Gastroesophageal sphincter (tissue), 4 donors: Measurements from ENCODE around the gene PLEKHA7. TPM values are rescaled to one million over a fixed set of nuclear protein-coding genes. Genes with fewer than 3 reads are reported as not detected.

Source experiments
- ATAC-seq: fragments of 150-250 bp; one replicate; pipeline ENCODE4 v1.9.1; 2016; ENCODE audit warnings: mild to moderate bottlenecking, moderate library complexity
- H3K27ac ChIP-seq, 4 donors: fragments of 200-600 bp; sonication (generic) in 3 of 4; 1 replicate in 3 of 4; 2 replicates in 1 of 4; pipeline ENCODE4 v1.5.1; 2016 to 2019
- H3K27me3 ChIP-seq: fragments of 200-600 bp; sonication (generic); one replicate; pipeline ENCODE4 v1.5.1; 2019
- H3K36me3 ChIP-seq, 2 donors: fragments of 200-600 bp; sonication (generic); one replicate each; pipeline ENCODE4 v1.5.1; 2019; ENCODE audit warnings: control low read depth in 1 of 2
- H3K4me1 ChIP-seq, 3 donors: fragments of 200-600 bp; sonication (generic); 1 replicate in 2 of 3; 2 replicates in 1 of 3; pipeline ENCODE4 v1.5.1; 2016 to 2019; ENCODE audit warnings: control low read depth in 2 of 3
- H3K4me3 ChIP-seq, 2 donors: fragments of 200-600 bp; sonication (generic); one replicate each; pipeline ENCODE4 v1.5.1; 2019; ENCODE audit warnings: mild to moderate bottlenecking in 1 of 2, moderate library complexity in 1 of 2
- H3K9me3 ChIP-seq, 3 donors: fragments of 200-600 bp; sonication (generic); one replicate each; pipeline ENCODE4 v1.5.1; 2017 to 2019; ENCODE audit warnings: control low read depth in 2 of 3
- EP300 ChIP-seq: sonication (generic); formaldehyde crosslinking; IDR thresholded peaks from one replicate; pipeline ENCODE4 v1.6.1; 2017; ENCODE audit warnings: antibody characterized with exemption, mild to moderate bottlenecking
- POLR2A ChIP-seq, 2 donors: fragments of 450-650 bp; IDR thresholded peaks; one replicate each; pipeline ENCODE4 v1.6.1; 2017; ENCODE audit warnings: antibody characterized with exemption in 2 of 2, mild to moderate bottlenecking in 2 of 2, moderate library complexity in 1 of 2
- POLR2AphosphoS5 ChIP-seq: sonication (generic); formaldehyde crosslinking; IDR thresholded peaks from one replicate; pipeline ENCODE4 v1.6.1; 2017; ENCODE audit warnings: antibody characterized with exemption
- WGBS, 2 donors: methylation state at CpG; one replicate each; pipeline ENCODE4 v1.1.5; 2018; ENCODE audit warnings: low coverage in 1 of 2; 5-methylcytosine and 5-hydroxymethylcytosine counted together
- total RNA-seq, 4 donors: library from RNA; depleted of rRNA; stranded (reverse); fragments of >200 nt; gene quantifications; one replicate each; pipeline ENCODE4 v1.1.0, GENCODE V29; 2016
- TF ChIP-seq, protein P1 (sequence below), 4 experiments: fragments of 200-600 bp in 2 of 4; fragments of 450-650 bp in 2 of 4; sonication (generic) in 1 of 4; IDR thresholded peaks; one replicate each; pipeline ENCODE4 v1.5.1; 2017 to 2019; ENCODE audit warnings: antibody characterized with exemption in 4 of 4, mild to moderate bottlenecking in 2 of 4, moderate library complexity in 2 of 4

PLEKHA7 gene
- total RNA-seq, 4 donors from 2014 or later: 8.6 to 13.2 (median 12.2) TPM

DNA sequence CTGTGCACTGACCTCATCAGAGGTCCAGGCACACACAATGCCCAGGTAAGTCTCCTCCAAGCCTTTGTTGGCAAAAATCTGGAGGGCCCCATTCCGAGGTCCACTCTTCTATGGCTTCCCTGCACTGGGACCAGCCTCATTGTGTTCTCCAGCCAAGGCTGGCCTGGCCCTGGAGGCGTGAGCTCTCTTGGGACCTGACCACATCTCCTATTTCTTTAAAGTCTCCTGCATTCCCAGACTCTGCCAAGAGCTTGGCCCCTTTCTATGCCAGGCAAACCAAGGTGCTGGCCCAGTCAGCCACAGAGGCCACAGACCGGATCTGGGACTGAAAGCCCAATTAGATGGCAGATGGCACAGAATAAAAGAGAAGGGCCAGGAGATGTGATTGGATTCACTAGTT is 220.7 kb downstream of the PLEKHA7 start:
- TF ChIP-seq, protein P1, sequence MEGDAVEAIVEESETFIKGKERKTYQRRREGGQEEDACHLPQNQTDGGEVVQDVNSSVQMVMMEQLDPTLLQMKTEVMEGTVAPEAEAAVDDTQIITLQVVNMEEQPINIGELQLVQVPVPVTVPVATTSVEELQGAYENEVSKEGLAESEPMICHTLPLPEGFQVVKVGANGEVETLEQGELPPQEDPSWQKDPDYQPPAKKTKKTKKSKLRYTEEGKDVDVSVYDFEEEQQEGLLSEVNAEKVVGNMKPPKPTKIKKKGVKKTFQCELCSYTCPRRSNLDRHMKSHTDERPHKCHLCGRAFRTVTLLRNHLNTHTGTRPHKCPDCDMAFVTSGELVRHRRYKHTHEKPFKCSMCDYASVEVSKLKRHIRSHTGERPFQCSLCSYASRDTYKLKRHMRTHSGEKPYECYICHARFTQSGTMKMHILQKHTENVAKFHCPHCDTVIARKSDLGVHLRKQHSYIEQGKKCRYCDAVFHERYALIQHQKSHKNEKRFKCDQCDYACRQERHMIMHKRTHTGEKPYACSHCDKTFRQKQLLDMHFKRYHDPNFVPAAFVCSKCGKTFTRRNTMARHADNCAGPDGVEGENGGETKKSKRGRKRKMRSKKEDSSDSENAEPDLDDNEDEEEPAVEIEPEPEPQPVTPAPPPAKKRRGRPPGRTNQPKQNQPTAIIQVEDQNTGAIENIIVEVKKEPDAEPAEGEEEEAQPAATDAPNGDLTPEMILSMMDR (IDR thresholded peaks at IDR 0.05): no peak
- TF ChIP-seq POLR2A (IDR thresholded peaks at IDR 0.05): no peak
- no peak for TF ChIP-seq EP300
- TF ChIP-seq POLR2AphosphoS5: no peak
- WGBS, 2 donors: 73% methylated on average over 3 of the region's 3 CpGs; no CpG with 5 or more reads in 1 of the 2 donors
- Histone ChIP-seq H3K9me3 (no peaks in the 10 kb centered on the region), H3K36me3 (peaks cover 0 to 47% of the 10 kb centered on the region in 2 donors), H3K4me1 (peaks cover 0 to 19% (median 0%) of the 10 kb centered on the region in 3 donors), H3K4me3 (no peak overlapping the region), H3K27me3 (no peaks in the 10 kb centered on the region), H3K27ac (no peak overlapping the region)
- no peak for ATAC-seq

DNA sequence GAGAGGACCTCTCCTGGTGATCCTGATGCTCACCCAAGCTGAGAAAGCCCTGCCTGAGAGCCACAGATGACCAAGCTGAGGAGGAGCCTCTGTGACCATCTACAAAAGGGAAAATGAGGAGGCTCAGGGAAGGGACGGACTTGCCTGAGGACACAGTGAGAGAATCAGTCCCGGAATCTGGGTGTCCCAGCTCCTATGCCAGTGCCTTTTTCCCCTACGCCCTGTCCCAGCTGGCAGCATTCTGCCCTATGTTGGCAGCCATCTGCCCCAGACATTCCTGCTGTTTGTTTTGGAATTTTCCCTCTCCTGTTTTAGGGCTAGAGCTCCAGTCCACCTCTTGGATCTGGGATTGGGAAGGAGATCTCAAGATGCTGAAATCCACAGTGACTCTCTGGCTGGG is 221.2 kb downstream of the PLEKHA7 start:
- 88 to 100% methylated on average over 2 to 3 of the region's 3 CpGs for WGBS, 2 donors
- no peaks in the 10 kb centered on the region for H3K27me3 ChIP-seq
- H3K4me1 ChIP-seq: peaks cover 0 to 24% (median 0%) of the 10 kb centered on the region in 3 donors
- H3K36me3 ChIP-seq: peaks cover 0 to 47% of the 10 kb centered on the region in 2 donors
- TF ChIP-seq, protein P1 (IDR thresholded peaks at IDR 0.05): no peak
- TF ChIP-seq POLR2AphosphoS5 (no peak), POLR2A (IDR thresholded peaks at IDR 0.05) (no peak), EP300 (no peak)
- no peak for ATAC-seq
- H3K9me3 ChIP-seq: no peaks in the 10 kb centered on the region
- no peak overlapping the region for H3K27ac ChIP-seq
- no peak overlapping the region for H3K4me3 ChIP-seq

DNA sequence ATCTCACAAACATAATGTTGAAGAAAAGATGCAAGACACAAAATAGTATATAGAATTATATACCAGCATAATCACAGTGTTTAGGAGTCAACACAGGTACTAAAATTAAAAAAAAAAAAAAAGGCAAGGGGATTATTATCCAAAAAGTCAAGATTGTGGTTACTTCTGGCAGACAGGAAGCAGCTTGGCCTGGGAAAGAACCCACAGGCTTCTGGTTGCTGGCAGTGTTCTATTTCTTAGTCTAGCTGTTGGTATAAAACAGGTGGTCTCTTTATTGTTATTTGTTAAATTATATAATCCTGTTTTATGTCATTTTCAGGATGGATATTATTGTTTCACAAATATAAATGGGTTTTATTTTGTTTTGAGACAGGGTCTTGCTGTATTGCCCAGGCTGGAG is 221.8 kb downstream of the PLEKHA7 start:
- Histone ChIP-seq H3K4me1 (peaks cover 0 to 24% (median 0%) of the 10 kb centered on the region in 3 donors), H3K9me3 (no peaks in the 10 kb centered on the region), H3K27me3 (no peaks in the 10 kb centered on the region), H3K27ac (no peak overlapping the region), H3K4me3 (no peak overlapping the region), H3K36me3 (peaks cover 0 to 47% of the 10 kb centered on the region in 2 donors)
- ATAC-seq: no peak
- TF ChIP-seq, protein P1 (IDR thresholded peaks at IDR 0.05): no peak
- TF ChIP-seq EP300: no peak
- TF ChIP-seq POLR2AphosphoS5: no peak
- no peak for TF ChIP-seq POLR2A (IDR thresholded peaks at IDR 0.05)

DNA sequence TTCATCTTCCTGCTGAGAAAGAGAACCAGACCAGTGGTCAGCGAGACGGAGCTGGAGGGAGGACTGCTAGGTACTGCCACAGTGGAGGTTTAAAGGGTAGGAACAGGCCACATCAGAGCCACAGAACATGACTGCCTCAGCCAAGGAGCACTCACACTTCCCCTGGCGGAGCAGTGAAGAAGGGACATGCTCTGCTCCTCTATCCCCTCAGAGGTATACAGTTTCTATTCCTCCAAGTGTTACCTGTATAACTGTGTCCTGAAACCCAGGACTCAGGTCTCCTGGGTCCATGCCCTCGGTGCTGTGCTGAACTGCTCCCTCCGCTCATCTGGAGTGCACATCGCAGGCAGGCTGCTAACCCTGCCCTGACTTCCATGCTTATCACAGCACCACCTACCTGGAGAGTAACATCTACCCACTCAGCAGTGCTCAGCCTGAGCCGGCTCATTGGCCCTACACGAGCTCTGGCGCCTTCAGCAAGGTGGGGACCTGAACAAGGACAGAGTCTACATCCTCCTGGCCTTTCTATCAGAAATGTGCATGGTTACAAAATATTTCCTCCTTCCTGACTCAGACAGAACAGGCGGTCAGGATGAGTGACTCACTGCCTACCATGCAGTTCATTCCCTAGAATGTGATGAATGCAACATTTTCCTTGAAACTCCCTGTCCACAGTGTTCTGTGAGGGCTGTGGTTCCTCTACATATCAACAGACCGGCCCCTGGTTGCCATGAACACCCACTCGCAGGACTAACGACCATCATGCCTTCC is 222.8 kb downstream of the PLEKHA7 start:
- Histone ChIP-seq H3K4me3 (no peak overlapping the region), H3K36me3 (peaks cover 0 to 40% of the 10 kb centered on the region in 2 donors), H3K27me3 (no peaks in the 10 kb centered on the region), H3K9me3 (no peaks in the 10 kb centered on the region), H3K4me1 (peaks cover 0 to 24% (median 0%) of the 10 kb centered on the region in 3 donors), H3K27ac (peak overlapping the region in 3 of 4 donors; percentile 36 to 56 (median 36))
- peak; percentile 82 for ATAC-seq
- 29 to 33% methylated on average over 4 to 5 of the region's 13 CpGs for WGBS, 2 donors
- TF ChIP-seq POLR2A (IDR thresholded peaks at IDR 0.05) (no peak), POLR2AphosphoS5 (peak; percentile 61)

DNA sequence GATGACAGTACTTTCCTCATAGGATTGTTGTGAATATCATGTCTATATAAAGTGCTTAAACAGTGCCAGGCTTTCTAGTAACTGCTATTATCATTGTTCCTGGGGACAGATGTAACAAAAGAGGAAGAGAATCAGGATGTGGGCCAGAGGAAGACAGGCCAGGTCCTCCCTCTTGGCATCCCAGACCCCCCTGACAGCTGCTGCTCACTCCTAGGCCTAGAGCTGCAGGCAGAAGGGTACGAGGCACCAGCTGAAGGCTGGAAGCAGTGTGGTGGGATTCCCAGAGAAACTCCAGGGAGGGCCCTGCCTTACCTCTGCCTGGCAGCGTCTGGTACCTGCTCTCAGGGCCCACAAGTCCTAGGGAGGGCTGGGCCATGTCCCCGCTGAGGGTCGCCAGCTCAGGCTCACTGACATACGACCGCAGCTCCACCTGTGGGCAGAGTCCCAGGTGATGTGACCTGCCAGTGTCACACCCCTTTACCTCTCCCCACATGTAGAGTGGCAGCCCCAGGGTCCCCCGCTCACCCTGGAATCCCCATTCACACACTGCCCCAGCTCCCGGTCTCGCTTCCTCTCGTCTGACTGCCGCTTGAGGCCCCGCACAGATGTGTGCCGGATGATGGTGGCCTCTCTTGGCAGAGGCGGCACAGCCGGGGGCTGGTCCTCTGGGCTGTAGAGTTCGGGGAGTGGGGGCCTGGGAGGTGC is 223.6 kb downstream of the PLEKHA7 start:
- WGBS, 2 donors: no CpG with 5 or more reads among the region's 16 CpGs
- peaks cover 0 to 24% (median 0%) of the 10 kb centered on the region in 3 donors for H3K4me1 ChIP-seq
- peaks cover 0 to 37% of the 10 kb centered on the region in 2 donors for H3K36me3 ChIP-seq
- no peak overlapping the region for H3K4me3 ChIP-seq
- no peaks in the 10 kb centered on the region for H3K27me3 ChIP-seq
- H3K27ac ChIP-seq: peak overlapping the region in 3 of 4 donors; percentile 19 to 56 (median 36)
- ATAC-seq: no peak
- TF ChIP-seq, protein P1 (IDR thresholded peaks at IDR 0.05): no peak
- TF ChIP-seq POLR2AphosphoS5 (no peak), EP300 (no peak), POLR2A (IDR thresholded peaks at IDR 0.05) (no peak)
- H3K9me3 ChIP-seq: no peaks in the 10 kb centered on the region
